GM21447 (cell line): ENCODE results near the gene KRTAP5-6.

Source experiments
- ATAC-seq: cut with Tn5 transposase; IDR thresholded peaks from one replicate; pipeline ENCODE4 v1.9.1; 2021; ENCODE audit not compliant: unreplicated experiment

The KRTAP5-6 gene

DNA sequence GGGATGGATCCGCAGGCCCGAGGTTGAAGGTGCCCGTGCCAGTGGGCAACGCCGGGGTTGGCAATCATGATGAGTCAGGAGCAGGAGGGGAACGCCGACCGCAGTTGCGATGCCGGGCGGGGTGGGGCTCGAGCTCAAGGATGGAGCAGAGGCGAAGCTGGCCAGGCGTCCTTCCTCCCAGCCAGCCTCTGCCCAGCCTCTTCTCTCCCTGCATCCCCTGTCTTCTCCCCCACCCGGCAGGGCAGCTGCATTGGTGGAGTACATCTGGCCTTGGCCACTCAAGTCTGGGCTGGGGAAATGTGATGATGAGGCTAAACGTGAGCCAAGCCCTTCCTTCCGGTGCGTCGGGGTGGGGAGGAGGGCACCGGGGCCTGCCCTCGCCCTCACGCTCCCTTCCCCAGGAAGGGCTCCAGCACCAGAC, 49.5 kb downstream of the KRTAP5-6 start:
- ATAC-seq = no peak

DNA sequence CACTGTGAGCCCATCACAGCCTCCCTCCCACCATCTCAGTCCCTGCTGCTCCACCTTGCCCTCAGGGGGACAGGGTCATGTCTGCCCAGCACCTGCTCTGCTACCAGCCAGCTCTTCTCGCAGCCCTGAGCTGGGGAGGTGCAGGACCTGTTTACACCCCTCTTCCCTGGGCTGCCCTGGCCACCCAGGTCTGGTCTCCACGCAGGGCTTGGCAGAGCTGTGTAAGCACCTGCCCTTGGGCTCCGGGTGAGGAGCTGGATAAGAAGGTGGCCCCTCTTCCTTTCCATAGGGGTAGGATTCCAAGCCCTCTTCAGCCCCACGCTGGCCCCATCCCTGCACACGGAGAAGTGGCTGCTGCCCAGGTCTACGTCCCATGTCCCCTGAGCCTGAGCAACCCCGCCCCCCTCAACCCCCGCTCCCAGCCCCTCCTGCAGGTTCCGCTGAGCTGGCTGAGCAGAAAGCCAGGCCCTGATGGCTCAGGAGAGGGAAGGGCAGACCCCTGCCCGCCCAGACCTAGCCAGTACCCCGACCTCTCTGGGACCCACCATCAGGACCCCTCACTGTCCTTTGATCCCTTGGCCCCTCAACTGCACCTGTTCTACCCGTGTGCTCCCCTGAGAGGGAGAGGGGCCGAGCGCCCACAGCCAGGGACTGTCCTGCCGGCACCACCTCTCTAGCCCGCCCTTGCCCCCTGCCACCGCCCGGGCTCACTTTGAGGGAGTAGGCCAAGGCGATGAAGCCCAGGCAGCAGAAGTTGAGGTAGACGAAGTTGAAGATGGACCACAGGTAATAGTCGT, 50.2 kb downstream of the KRTAP5-6 start:
- no peak for ATAC-seq
